Gastrocnemius medialis (tissue), 4 donors: ENCODE measurements around the gene SH3GL3. TPM values are rescaled to one million over a fixed set of nuclear protein-coding genes. Genes with fewer than 3 reads are reported as not detected.

Experiments used
- ATAC-seq, 2 donors: fragments of 150-250 bp; one replicate each; pipeline ENCODE4 v1.9.1; 2016
- DNase-seq, 2 donors: peaks; one replicate each; pipeline ENCODE4 v3.0.0-alpha.2; 2019
- H3K27ac ChIP-seq, 4 donors: fragments of 200-600 bp; sonication (generic); 1 replicate in 1 of 4; 2 replicates in 3 of 4; pipeline ENCODE4 v1.5.1; 2016 to 2018; ENCODE audit warnings: mild to moderate bottlenecking in 2 of 4, moderate library complexity in 1 of 4
- H3K27me3 ChIP-seq, 3 donors: fragments of 200-600 bp; sonication (generic) in 2 of 3; 1 replicate in 1 of 3; 2 replicates in 2 of 3; pipeline versions ENCODE4 v1.5.1 to v1.6.0; 2016 to 2019; ENCODE audit warnings: mild to moderate bottlenecking in 1 of 3, moderate library complexity in 1 of 3
- H3K36me3 ChIP-seq, 2 donors: fragments of 200-600 bp; sonication (generic) in 1 of 2; one replicate each; pipeline ENCODE4 v1.5.1; 2017 to 2018
- H3K4me1 ChIP-seq, 2 donors: fragments of 200-600 bp; sonication (generic) in 1 of 2; one replicate each; pipeline ENCODE4 v1.5.1; 2016 to 2017; ENCODE audit warnings: mild to moderate bottlenecking in 2 of 2
- H3K4me3 ChIP-seq, 4 donors: fragments of 200-600 bp; sonication (generic) in 3 of 4; 1 replicate in 1 of 4; 2 replicates in 3 of 4; pipeline ENCODE4 v1.5.1; 2016 to 2019; ENCODE audit warnings: mild to moderate bottlenecking in 2 of 4
- H3K9me3 ChIP-seq, 3 donors: fragments of 200-600 bp; sonication (generic) in 2 of 3; 1 replicate in 1 of 3; 2 replicates in 2 of 3; pipeline ENCODE4 v1.5.1; 2016 to 2019
- POLR2A ChIP-seq, 2 donors: fragments of 450-650 bp; IDR thresholded peaks; one replicate each; pipeline ENCODE4 v1.6.1; 2017; ENCODE audit warnings: antibody characterized with exemption in 2 of 2, mild to moderate bottlenecking in 2 of 2, moderate library complexity in 2 of 2
- in situ Hi-C, 4 donors: fragments of 200-750 bp; cut with MboI; loops; one replicate each; pipeline versions ENCODE4 v1.15.0 to v1.8.0; 2017; ENCODE audit warnings: low sequenced_read_pairs in 4 of 4
- intact Hi-C: fragments of 100-400 bp; cut with DNase I; formaldehyde crosslinking; loops from one replicate; pipeline ENCODE4 v1.15.1; 2023; ENCODE audit warnings: low total_unique reads
- total RNA-seq, 4 donors: library from RNA; depleted of rRNA; stranded (reverse); fragments of >200 nt; gene quantifications; one replicate each; pipeline versions ENCODE4 v1.1.0 to v1.2.3, GENCODE V29; 2016
- TF ChIP-seq, protein P1 (sequence below), 5 experiments: fragments of 450-650 bp in 3 of 5; fragments of 200-600 bp in 2 of 5; sonication (generic) in 2 of 5; IDR thresholded peaks in 4 of 5; conservative IDR thresholded peaks in 1 of 5; 1 replicate in 4 of 5; 2 replicates in 1 of 5; pipeline ENCODE4 v1.5.1; 2016 to 2019; ENCODE audit warnings: antibody characterized with exemption in 5 of 5, mild to moderate bottlenecking in 3 of 5, moderate library complexity in 3 of 5

Gene SH3GL3
- total RNA-seq, 4 donors from 2014 or later = not detected

DNA sequence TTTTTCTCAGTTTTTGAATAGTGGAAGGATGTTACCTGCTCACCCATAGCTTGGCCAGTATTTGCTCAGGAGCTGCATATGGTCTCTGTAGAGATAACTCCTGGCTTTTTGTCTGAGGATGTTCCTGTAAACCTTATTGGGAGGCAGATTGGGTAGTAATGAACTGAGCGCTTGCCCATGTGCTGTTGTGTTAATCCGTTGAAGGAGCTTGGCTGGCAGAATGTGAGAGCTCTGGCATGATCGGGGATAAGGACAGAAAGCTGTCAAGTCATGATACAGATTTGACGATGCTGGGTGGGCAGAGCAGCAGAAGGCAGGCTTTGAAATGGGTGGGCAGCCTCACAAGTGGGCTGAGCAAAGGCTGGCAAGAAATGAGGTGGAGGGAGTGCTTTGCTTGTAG lies 27.4 kb downstream of the SH3GL3 start:
- Histone ChIP-seq H3K27me3 (no peaks in the 10 kb centered on the region), H3K36me3 (no peaks in the 10 kb centered on the region), H3K27ac (no peak overlapping the region), H3K4me3 (no peak overlapping the region), H3K4me1 (no peaks in the 10 kb centered on the region), H3K9me3 (no peaks in the 10 kb centered on the region)
- in situ Hi-C loops = no loop called here
- TF ChIP-seq, protein P1, sequence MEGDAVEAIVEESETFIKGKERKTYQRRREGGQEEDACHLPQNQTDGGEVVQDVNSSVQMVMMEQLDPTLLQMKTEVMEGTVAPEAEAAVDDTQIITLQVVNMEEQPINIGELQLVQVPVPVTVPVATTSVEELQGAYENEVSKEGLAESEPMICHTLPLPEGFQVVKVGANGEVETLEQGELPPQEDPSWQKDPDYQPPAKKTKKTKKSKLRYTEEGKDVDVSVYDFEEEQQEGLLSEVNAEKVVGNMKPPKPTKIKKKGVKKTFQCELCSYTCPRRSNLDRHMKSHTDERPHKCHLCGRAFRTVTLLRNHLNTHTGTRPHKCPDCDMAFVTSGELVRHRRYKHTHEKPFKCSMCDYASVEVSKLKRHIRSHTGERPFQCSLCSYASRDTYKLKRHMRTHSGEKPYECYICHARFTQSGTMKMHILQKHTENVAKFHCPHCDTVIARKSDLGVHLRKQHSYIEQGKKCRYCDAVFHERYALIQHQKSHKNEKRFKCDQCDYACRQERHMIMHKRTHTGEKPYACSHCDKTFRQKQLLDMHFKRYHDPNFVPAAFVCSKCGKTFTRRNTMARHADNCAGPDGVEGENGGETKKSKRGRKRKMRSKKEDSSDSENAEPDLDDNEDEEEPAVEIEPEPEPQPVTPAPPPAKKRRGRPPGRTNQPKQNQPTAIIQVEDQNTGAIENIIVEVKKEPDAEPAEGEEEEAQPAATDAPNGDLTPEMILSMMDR (IDR thresholded peaks at IDR 0.05 in 4 of 5, conservative IDR thresholded peaks at IDR 0.05 in 1 of 5) = no peak
- ATAC-seq = no peak
- intact Hi-C loops = no loop called here
- no peak for DNase-seq

DNA sequence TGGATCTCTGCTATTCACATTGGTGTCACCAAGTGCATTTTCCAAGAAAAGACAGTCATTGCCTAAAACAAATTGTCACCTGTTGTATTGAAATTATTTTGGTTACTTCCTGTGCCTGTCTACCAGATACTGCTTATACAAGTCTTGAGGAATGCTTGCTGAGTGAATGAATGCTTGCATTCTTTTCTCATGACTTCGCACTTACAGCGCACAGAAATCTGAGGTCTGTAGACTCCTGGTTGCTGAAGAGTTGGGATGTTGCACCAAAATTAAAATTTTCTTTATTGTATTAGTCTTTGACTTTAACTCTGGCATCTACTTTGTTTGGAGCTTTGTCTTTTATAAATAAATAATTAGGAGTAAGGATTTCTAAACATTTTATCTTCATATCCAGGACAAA lies 28.4 kb downstream of the SH3GL3 start:
- Histone ChIP-seq H3K9me3 (no peaks in the 10 kb centered on the region), H3K4me3 (no peak overlapping the region), H3K4me1 (no peaks in the 10 kb centered on the region), H3K36me3 (no peaks in the 10 kb centered on the region), H3K27me3 (no peaks in the 10 kb centered on the region), H3K27ac (no peak overlapping the region)
- ATAC-seq (no peak), DNase-seq (no peak)
- intact Hi-C loops = no loop called here
- TF ChIP-seq, protein P1 (IDR thresholded peaks at IDR 0.05 in 4 of 5, conservative IDR thresholded peaks at IDR 0.05 in 1 of 5) = no peak
- TF ChIP-seq POLR2A (IDR thresholded peaks at IDR 0.05) = no peak
- in situ Hi-C loops = no loop called here

DNA sequence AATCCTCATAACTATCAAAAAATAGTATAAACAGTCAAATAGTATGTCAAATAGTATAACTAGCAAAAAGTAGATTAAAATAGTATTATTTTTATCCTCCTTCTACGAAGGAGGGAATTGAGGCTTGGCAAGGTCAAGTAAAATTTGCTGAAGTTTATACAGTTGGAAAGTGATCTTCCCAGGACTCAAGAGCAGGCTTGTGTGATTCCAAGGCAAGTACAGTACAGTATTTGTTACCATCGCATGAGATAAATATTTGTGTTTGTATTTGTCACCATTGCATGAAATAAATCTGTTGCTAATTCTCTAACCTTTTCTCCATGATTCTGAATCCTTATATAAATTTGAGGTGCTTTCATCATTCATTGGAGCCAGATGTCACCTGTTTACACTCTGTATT lies 28.9 kb downstream of the SH3GL3 start:
- ATAC-seq (no peak), DNase-seq (no peak)
- Histone ChIP-seq H3K9me3 (no peaks in the 10 kb centered on the region), H3K27me3 (no peaks in the 10 kb centered on the region), H3K4me1 (no peaks in the 10 kb centered on the region), H3K27ac (no peak overlapping the region), H3K4me3 (no peak overlapping the region), H3K36me3 (no peaks in the 10 kb centered on the region)
- TF ChIP-seq POLR2A (IDR thresholded peaks at IDR 0.05) = no peak
- TF ChIP-seq, protein P1 (IDR thresholded peaks at IDR 0.05 in 4 of 5, conservative IDR thresholded peaks at IDR 0.05 in 1 of 5) = no peak
- intact Hi-C loops = no loop called here
- in situ Hi-C loops = no loop called here

DNA sequence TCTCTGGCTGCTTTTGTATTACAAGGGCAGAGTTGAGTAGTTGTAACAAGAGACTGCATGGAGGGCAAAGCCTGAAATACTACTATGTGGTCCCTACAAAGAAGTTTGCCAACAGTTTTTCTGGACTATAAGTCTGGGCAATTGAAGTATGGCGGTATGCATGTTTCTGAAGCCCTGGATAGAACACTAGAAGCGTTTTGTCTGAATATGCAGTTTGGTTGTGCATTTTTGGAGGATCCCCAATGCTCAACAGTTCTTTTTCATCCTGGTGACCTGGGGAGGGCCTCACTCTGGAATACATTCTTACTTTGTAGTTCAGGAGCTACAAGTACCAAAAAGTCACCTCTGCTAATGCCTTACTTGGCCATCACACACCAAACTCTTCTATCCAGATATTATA lies 29.6 kb downstream of the SH3GL3 start:
- Histone ChIP-seq H3K27me3 (no peaks in the 10 kb centered on the region), H3K36me3 (no peaks in the 10 kb centered on the region), H3K9me3 (no peaks in the 10 kb centered on the region), H3K4me1 (no peaks in the 10 kb centered on the region), H3K27ac (no peak overlapping the region), H3K4me3 (no peak overlapping the region)
- in situ Hi-C loops = no loop called here
- TF ChIP-seq, protein P1 (IDR thresholded peaks at IDR 0.05 in 4 of 5, conservative IDR thresholded peaks at IDR 0.05 in 1 of 5) = no peak
- TF ChIP-seq POLR2A (IDR thresholded peaks at IDR 0.05) = no peak
- no peak for ATAC-seq
- no peak for DNase-seq
- intact Hi-C loops = no loop called here

DNA sequence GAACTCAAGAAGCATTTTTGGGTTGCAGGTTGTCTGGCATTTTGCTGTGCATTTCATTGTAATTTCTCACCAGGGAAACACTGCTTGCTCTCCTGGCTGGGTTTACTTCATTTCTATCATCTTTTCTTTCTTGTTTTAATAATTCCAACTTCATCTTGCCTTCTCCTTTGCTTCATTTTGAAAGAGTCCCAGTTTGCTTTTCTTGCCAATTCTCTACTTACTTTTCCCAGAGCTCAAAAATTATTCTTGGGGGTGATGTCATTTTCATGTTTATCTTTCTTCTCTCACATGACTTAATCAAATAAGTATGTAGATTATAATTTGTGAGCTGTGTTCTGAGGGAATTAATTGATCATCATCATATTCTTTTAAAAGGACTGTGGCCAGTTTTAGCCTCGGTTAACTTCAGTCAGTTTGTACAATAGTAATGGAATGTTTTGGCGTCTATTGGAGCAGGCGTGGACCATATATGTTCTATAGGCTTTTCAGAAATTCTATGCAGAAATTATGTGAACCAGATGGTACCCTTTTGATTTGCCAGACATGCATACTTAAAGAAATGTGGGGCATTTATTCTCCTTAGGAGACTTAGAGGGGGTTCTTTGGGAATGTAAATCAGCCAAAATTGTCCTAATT lies 30.1 kb downstream of the SH3GL3 start:
- no peak overlapping the region for H3K27ac ChIP-seq
- TF ChIP-seq POLR2A (IDR thresholded peaks at IDR 0.05) = no peak
- TF ChIP-seq, protein P1 (IDR thresholded peaks at IDR 0.05 in 4 of 5, conservative IDR thresholded peaks at IDR 0.05 in 1 of 5) = no peak
- intact Hi-C loops = no loop called here
- H3K9me3 ChIP-seq = no peaks in the 10 kb centered on the region
- H3K27me3 ChIP-seq = no peaks in the 10 kb centered on the region
- H3K4me1 ChIP-seq = no peaks in the 10 kb centered on the region
- DNase-seq (no peak), ATAC-seq (no peak)
- no peak overlapping the region for H3K4me3 ChIP-seq
- H3K36me3 ChIP-seq = no peaks in the 10 kb centered on the region
- in situ Hi-C loops = no loop called here
